Psoas muscle (tissue), 8 donors: ENCODE data around the gene DOCK8. TPM values are rescaled to one million over a fixed set of nuclear protein-coding genes. Genes with fewer than 3 reads are reported as not detected.

ENCODE experiments used
- ATAC-seq, 4 donors: fragments of 200-7000 bp; cut with Tn5 transposase; one replicate each; pipeline ENCODE4 v1.9.1; 2020; ENCODE audit warnings: moderate library complexity in 3 of 4, mild to moderate bottlenecking in 2 of 4
- DNase-seq, 2 donors: peaks; one replicate each; pipeline ENCODE4 v3.0.0-alpha.2; 2020
- H3K27ac ChIP-seq: fragments of 200-600 bp; one replicate; pipeline ENCODE4 v1.8.0; 2022
- H3K27me3 ChIP-seq, 3 donors: fragments of 200-600 bp in 1 of 3; one replicate each; pipeline versions ENCODE4 v1.6.1 to v1.8.0; 2013 to 2022; ENCODE audit warnings: low read length in 2 of 3, mild to moderate bottlenecking in 2 of 3, moderate library complexity in 1 of 3; ENCODE audit not compliant: insufficient read depth in 3 of 3
- H3K36me3 ChIP-seq, 2 donors: fragments of 200-600 bp in 1 of 2; one replicate each; pipeline versions ENCODE4 v1.6.1 to v1.8.0; 2013 to 2022; ENCODE audit warnings: low read depth in 1 of 2, mild to moderate bottlenecking in 1 of 2, moderate library complexity in 1 of 2; ENCODE audit not compliant: insufficient read depth in 1 of 2
- H3K4me1 ChIP-seq: fragments of 200-600 bp; one replicate; pipeline ENCODE4 v1.8.0; 2022
- H3K4me3 ChIP-seq: fragments of 200-600 bp; one replicate; pipeline ENCODE4 v1.8.0; 2022; ENCODE audit warnings: mild to moderate bottlenecking
- H3K9me3 ChIP-seq: fragments of 200-600 bp; one replicate; pipeline ENCODE4 v1.8.0; 2022
- WGBS, 3 donors: extraction: QIAGEN DNeasy Blood & Tissue Kit; methylation state at CpG; one replicate each; pipeline versions ENCODE4 v1.1.6 to v1.1.7; 2013; 5-methylcytosine and 5-hydroxymethylcytosine counted together
- intact Hi-C, 2 donors: fragments of 100-400 bp; cut with DNase I; formaldehyde crosslinking; loops; one replicate each; pipeline versions ENCODE4 v1.11.0 to v1.14.2; 2022
- polyA plus RNA-seq, 3 donors: library from polyadenylated mRNA; stranded (reverse); fragments of 200-250 nt; gene quantifications; one replicate each; pipeline ENCODE4 v1.2.3, GENCODE V29; 2013
- total RNA-seq, 4 donors: library from RNA; stranded (reverse); fragmentation: NEBNext Ultra II Directional in 2 of 4; extraction: Animal tissue kit (Norgen Biotek cat#: 25700) in 2 of 4; gene quantifications; one replicate each; pipeline versions ENCODE4 v1.2.1 to v1.2.4, GENCODE V29; 2021 to 2023
- TF ChIP-seq, protein P1 (sequence below): fragments of 200-600 bp; IDR thresholded peaks from one replicate; pipeline ENCODE4 v1.8.0; 2022; ENCODE audit warnings: antibody characterized with exemption
- donor health status: healthy with polysubstance abuse.
- donor health status: DM: no; HTN: no; CAD: no; lungs with moderate emphysema.
- donor health status: Bipolar disorder and iron deficiency.
- donor health status: healthy.
- donor health status: DM: yes; HTN: yes; CAD: no.
- donor health status: DM: no; HTN: no; CAD: no.
- donor health status: DM: no; HTN: no; CAD: no.
- donor health status: DM: yes; HTN: yes; CAD: no.

Gene DOCK8
- total and polyA plus RNA-seq, 7 donors: 0.32 to 2.8 (median 2.0) TPM

DNA sequence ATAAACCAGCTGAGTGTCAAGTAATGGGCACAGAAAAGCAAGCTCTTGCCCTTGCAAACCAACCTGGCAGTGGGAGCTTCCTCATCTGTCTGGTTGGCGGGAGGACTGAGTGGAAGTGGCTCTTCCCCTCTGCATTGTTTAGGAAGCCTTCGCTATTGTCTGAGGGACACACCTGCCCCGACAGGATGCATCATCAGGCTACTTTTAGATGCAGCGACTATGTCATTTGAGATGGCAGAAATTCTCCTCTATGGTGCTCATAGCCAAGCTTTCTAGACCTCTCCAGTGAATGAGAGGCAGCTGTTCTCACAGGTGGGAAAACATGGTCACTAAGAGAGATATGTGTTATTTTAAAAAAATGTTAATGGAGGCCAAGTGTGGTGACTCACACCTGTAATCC is 104.0 kb downstream of the DOCK8 start:
- H3K36me3 ChIP-seq: no peaks in the 10 kb centered on the region
- no peak overlapping the region for H3K27ac ChIP-seq
- no peaks in the 10 kb centered on the region for H3K27me3 ChIP-seq
- intact Hi-C loops: no loop called here
- ATAC-seq: peak in 1 of 4 donors; percentile 53
- 69 to 77% (median 76%) methylated on average over 4 of the region's 4 CpGs for WGBS, 3 donors
- H3K4me3 ChIP-seq: no peak overlapping the region
- TF ChIP-seq, protein P1, sequence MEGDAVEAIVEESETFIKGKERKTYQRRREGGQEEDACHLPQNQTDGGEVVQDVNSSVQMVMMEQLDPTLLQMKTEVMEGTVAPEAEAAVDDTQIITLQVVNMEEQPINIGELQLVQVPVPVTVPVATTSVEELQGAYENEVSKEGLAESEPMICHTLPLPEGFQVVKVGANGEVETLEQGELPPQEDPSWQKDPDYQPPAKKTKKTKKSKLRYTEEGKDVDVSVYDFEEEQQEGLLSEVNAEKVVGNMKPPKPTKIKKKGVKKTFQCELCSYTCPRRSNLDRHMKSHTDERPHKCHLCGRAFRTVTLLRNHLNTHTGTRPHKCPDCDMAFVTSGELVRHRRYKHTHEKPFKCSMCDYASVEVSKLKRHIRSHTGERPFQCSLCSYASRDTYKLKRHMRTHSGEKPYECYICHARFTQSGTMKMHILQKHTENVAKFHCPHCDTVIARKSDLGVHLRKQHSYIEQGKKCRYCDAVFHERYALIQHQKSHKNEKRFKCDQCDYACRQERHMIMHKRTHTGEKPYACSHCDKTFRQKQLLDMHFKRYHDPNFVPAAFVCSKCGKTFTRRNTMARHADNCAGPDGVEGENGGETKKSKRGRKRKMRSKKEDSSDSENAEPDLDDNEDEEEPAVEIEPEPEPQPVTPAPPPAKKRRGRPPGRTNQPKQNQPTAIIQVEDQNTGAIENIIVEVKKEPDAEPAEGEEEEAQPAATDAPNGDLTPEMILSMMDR: no peak
- H3K4me1 ChIP-seq: no peaks in the 10 kb centered on the region
- H3K9me3 ChIP-seq: no peaks in the 10 kb centered on the region
- DNase-seq: no peak

DNA sequence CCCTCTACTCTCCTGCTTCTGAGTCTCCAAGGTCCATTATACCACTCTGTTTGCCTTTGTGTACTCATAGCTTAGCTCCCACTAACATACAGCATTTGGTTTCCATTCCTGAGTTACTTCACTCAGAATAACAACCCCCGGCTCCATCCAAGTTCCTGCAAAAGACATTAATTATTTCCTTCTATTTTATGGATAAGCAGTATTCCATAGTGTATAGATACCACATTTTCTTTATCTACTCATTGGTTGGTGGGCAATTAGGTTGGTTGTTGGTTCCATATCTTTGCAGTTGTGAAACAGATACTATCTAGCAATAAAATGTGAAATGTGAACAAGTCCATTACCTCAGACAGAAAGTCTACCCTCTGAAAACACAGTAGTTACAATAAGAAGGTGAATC is 110.3 kb downstream of the DOCK8 start:
- Histone ChIP-seq H3K4me1 (no peaks in the 10 kb centered on the region), H3K27me3 (no peaks in the 10 kb centered on the region), H3K36me3 (no peaks in the 10 kb centered on the region), H3K9me3 (no peaks in the 10 kb centered on the region), H3K4me3 (no peak overlapping the region), H3K27ac (no peak overlapping the region)
- TF ChIP-seq, protein P1: no peak
- intact Hi-C loops: no loop called here
- ATAC-seq: no peak
- 85 to 99% (median 96%) methylated on average over 1 of the region's 1 CpG for WGBS, 3 donors
- no peak for DNase-seq

DNA sequence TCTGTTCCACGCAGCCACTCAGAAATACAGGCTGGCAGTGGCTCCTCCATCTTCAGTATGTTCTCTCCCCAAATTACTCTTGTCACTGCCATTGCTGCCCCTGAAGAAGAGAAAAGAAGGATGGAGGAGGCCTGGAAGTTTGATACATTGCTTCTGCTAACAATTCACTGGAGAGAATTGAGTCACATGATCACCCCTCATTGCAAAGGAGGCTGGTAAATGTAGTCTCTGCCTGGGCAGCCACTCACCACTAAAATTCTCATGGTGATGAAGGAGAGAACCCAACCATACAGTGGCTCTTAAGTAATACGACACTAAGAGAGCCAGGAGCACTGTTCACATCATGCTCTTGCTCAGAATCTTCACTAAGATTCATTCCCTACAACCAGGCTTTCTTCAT is 112.0 kb downstream of the DOCK8 start:
- intact Hi-C loops: no loop called here
- DNase-seq (no peak), ATAC-seq (no peak)
- Histone ChIP-seq H3K27me3 (no peaks in the 10 kb centered on the region), H3K4me1 (no peaks in the 10 kb centered on the region), H3K27ac (no peak overlapping the region), H3K4me3 (no peak overlapping the region), H3K36me3 (no peaks in the 10 kb centered on the region), H3K9me3 (no peaks in the 10 kb centered on the region)
- TF ChIP-seq, protein P1: no peak
- 83 to 88% (median 85%) methylated on average over 2 of the region's 2 CpGs for WGBS, 3 donors

DNA sequence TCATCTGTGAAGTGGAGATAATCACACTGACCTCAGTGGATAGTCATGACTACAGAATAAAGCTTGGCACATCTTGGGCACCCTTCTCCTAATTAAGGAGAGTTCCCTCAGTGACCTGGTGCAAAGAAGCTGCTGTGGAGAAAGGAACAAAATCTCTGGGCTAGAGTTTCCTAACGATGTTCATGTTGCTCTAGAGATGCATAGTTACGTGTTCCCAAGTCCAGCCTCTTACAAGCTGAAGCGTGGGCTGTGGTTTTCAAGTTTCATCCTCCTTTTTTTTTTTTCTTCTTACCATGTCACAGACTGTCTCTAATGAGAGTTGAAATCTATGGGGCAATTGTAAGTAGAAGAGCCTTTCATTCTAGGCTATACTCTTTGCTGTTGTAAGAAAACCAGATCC is 113.8 kb downstream of the DOCK8 start:
- Histone ChIP-seq H3K36me3 (no peaks in the 10 kb centered on the region), H3K4me1 (no peaks in the 10 kb centered on the region), H3K27me3 (no peaks in the 10 kb centered on the region), H3K9me3 (no peaks in the 10 kb centered on the region), H3K27ac (no peak overlapping the region), H3K4me3 (no peak overlapping the region)
- ATAC-seq (no peak), DNase-seq (no peak)
- intact Hi-C loops: no loop called here
- WGBS, 3 donors: 66 to 74% (median 72%) methylated on average over 3 of the region's 3 CpGs
- TF ChIP-seq, protein P1: no peak

DNA sequence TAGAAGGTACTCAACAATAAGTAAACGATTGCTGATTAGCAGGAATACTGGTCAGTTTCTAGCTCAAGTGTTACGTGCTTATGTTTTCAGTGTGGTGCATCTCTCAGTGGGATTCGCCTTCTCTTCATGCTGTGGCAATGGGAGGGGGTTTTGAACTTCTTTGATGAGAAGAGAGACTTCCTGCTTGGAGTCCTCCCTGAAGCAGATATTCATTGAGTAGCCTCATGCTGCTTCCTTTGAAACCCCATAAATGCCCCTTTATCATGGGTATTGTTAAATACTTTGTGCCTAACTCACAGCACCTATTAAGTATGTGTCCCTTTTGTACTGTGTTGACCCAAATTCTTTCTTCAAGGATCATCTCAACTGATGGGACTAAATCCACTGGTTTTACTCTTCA is 116.5 kb downstream of the DOCK8 start:
- Histone ChIP-seq H3K4me1 (no peaks in the 10 kb centered on the region), H3K36me3 (no peaks in the 10 kb centered on the region), H3K27me3 (no peaks in the 10 kb centered on the region), H3K9me3 (no peaks in the 10 kb centered on the region), H3K4me3 (no peak overlapping the region), H3K27ac (no peak overlapping the region)
- DNase-seq (no peak), ATAC-seq (no peak)
- intact Hi-C loops: no loop called here
- TF ChIP-seq, protein P1: no peak
- 82 to 88% (median 87%) methylated on average over 3 of the region's 3 CpGs for WGBS, 3 donors
